HG03442 (cell line): ENCODE results near the gene LOXHD1.

Experiments used
- ATAC-seq: cut with Tn5 transposase; IDR thresholded peaks from one replicate; pipeline ENCODE4 v1.9.1; 2021; ENCODE audit warnings: mild to moderate bottlenecking, moderate library complexity; ENCODE audit not compliant: unreplicated experiment

The LOXHD1 gene

DNA sequence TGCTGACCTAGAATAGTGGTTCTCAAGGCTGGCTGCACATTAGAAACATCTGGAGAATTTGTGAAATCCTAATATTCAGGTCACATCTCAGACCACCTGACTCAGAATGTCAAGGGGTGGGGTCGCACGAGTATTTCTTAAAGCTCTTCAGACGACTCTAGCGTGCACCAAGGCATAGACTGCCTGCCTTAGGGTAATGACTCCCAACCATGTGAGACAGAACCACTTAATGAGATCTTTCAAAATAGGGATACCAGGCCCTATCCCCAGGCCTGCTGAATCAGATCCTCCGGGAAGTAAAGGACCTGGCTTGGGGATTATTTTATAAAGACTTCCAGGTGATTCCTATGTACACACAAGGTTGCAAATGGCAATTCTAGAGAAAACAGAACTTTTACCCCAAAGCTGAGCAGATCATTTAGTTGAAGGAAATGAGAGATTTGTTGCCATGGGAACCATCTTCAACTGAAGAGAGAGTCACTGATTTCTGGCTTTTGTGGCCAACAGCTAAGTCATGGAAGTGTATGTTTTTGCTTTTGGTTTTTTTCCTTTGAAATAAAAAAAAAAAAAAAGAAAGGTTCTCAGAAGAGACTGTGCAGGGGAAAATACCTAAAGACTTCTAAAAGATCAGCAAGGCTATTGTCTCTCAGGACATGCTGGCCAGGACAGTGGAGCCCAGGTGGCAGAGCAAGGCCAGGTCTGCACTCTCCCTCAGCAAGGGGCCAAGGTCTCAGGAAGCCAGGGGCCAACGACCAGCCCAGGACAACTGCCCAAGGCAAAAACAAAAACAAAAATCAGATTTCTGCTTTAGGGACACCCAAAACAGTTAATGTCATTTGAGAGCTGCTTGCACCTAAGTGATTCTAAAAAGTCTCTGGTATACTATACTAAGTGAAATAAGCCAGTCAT, 15.3 kb upstream of the LOXHD1 start:
- ATAC-seq = no peak

GRCh38 chr18:46668694-46669093, 11.7 kb upstream of the LOXHD1 start:
- ATAC-seq = no peak

DNA sequence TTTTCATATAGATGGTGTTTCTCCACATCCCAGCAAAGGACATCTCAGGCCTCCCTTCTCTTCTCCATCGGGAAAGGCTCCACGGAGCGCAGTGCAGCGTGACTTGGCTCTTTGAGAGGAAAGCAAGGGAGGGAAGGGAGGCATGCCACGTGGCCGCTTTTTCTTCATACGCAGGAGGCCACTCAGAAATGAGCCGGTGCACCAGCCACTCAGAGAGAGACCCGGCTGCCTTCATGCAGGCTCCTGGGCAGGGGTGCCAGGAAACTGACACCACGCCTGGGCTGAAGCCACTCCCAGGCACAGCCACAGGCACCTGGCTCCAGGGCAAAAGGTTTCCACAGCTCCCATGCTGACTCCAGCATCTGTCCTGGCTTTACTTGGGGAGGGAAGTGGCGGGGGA, 11.1 kb upstream of the LOXHD1 start:
- no peak for ATAC-seq

DNA sequence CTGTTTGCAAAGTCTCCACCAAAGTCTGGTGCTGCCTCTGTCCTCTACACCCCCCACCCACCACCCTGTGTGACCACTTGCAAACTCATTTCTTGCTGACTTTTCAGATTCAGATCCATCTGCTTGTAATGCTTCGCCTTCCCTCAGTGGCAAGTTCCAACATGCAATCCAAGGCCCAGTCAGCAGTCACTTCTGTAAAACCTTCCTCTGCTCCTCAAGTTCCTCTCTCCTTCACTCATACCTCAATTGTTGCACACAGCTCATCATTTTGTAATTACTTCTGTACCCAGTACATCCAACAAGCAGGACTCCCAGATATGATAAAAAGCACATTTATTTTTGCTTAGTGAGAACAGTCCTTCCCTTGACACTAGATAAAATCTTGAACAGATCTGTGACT, 6.5 kb upstream of the LOXHD1 start:
- no peak for ATAC-seq

DNA sequence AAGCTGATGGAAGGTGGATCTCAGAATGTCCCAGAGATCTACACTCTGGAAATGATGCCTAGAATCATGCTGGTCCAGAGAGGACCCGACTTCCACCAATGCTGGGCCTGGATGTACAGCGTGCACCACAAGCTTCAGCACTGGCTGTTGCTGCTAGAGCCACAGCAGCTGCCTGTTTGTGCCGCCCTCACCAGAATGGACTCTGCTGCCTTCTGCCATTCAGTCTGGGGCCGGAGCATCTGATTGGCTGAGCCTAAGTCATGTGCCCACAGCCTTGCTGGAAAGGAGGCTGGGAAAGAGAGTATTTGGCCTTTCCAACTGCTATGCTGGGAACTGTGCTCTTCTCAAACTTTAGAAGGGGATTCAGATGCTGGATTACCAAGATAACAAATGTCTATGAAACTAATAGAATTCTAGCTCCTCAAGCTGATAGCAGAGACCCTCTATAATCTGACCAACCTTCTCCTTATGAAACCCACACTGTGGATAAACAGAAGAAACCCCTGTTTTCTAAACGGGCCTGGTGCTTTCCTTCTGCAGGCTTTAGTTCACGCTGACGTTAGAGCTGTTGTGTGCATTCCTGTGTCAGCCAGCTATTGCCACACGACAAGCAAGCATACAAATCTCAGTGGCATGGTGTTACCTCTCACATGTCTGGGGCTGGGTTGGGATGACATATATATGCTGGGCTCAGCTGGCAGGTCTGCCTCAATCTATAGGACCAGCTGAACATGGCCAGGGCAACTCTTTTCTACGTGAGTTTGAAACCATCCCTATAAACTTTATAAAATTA, 4.1 kb upstream of the LOXHD1 start:
- no peak for ATAC-seq

DNA sequence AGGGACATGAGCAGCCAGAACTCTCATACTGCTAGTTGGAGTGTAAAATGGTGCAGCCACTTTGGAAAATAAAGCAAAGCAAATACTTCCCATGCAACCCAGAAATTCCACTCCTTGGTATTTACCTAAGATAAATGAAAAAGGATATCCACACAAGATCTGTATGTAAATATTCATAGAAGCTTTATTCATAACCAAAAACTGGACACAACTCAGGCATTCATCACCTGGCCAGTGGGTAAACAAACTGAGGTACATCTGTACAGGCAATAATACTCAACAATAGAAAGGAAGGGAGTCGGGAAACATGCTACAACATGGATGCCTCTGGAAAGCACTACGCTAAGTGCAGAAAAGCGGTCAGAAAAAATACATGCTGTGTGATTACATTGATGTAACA, 2.5 kb upstream of the LOXHD1 start:
- no peak for ATAC-seq

DNA sequence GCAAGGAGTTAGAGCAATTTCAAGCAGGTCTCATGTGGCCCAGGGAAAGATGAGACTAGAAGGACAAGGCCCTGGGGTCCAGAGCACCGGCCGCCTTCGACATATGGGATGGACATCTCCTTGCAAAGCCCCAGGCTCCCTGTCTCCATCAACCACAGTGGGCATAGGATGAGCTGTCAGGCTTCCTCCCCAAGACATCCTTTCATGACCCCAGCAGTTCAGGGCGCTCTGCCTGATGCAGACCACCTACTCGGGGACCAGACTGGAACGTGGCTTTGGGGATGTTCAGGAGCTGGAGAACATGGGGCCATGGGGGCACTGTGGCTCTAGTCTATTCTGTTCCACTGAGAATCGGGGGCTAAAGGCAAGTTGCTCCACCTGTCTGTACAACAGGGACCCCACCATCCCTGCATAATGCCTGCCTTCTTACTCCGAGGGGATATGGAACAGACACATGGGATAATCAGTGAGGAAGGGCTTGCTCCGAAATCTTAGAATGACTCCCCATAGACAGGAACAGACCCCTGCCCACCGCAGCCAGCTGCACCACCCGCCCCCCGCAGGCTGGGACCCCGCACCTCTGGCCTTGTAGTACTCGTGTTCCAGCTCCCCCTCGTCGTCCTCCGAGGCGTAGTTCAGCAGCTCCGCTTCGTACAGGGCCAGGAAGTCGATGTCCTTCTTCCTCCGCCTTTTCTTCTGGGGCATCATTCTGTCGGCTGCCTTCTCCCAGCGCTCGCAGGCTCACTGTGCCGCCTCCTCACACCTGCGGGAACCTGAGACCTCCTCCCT, 500 bp downstream of the LOXHD1 start:
- no peak for ATAC-seq

DNA sequence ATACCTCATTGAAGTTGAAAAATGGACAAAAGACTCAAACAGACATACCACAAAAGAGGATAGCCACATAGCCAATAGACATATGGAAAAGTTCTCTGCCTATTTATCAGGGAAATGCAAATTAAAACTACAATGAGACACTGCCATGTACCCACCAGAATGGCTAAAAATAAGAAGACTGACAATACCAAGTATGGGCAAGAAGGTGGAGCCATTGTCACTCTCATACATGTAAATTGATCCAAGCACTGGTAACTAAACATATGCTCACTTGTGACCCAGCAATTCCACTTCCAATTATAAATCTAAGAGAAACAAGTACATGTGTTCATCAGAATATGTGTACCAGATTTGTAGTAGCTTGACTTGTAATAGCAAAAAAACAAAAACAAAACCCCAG, 4.6 kb downstream of the LOXHD1 start:
- ATAC-seq = no peak

DNA sequence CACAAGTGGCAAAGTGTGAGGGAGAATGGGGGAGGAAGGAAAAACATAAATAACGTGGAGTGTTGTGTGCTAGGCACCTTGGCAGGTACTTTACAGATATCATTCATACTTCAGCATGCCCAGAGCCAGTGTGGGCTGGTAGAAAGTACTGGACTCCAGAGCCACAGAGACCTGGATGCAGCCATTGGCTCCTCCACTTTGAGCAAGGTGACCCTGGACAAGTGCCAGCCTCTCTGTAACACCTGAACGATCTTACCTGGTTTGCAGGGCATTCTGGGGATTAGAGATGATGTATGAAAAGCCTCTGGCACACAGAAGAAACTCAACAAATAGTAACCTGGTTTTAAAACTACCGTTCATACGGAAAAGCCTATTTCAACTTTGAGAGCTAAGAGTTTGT, 6.3 kb downstream of the LOXHD1 start:
- ATAC-seq = no peak

- ATAC-seq = no peak
Observed at GRCh38 chr18:46649071-46649862, 7.8 kb downstream of the LOXHD1 start.

- no peak for ATAC-seq
Observed at GRCh38 chr18:46646468-46646867, 10.6 kb downstream of the LOXHD1 start.

DNA sequence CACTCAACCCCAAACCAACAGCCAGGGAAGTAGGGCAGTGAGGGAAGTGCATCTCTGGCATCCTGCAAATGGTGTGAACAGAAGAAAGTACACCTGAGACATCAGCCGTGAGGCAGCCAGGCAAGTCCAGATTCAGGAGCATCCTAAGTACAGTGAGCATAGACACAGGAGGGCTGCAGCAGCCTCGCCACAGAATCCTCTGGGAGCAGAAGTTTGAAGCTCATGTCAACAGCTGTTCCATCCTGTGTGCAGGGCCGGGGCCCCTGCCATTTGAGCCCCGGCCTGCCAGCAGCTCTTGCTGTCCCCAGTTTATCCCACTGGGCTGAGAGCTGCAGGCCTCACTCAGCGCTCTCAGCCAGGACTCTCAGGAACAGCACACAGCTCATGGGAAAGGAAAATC, 14.5 kb downstream of the LOXHD1 start:
- ATAC-seq = no peak

DNA sequence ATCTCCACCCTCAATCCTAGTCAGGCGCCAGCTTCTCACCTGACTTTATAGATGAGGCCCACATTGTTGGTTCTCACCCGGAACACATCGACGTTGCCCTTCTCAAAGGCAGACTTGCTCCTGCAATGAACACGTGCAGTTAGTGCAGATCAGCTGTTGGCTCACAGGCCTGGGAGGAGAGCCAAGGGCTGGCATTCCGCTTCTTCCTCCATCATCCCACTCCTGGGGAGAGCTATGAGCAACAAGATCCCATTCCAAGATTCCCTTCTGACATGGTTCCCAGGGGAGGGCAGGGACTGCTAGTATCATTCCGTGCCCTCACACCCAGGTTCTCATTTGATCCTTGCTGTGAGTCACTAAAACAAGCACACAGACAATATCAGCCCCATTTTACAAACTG, 15.1 kb downstream of the LOXHD1 start:
- no peak for ATAC-seq

- ATAC-seq = no peak
Observed at GRCh38 chr18:46639386-46639785, 17.6 kb downstream of the LOXHD1 start.

DNA sequence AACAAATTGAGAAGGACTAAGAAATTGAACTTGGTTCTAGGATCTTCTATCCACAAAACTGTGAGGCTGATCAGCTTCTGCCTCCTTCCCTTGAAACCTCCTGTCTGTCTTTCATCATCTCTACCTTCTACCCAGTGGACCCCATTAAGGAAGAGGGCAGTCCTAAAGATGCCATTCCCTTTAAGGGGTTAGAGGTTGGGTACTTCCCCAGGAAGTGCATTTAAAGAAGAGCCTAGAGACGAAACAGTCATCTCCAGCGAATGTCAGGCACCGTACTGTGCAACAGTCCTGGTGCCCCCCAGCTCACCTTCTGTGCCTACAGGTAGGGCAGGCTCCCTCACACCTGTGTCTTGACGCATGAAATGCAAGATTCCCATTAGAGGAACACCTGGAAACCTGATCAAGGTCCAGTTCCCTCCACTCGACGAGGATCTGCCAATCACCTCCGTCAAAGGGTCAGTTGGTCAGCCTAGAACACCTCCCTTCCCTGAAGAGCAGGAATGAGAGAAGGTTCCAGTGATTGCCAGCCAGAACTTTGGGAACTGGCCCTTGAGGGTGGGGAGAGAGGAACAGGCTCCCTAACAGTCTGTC, 20.9 kb downstream of the LOXHD1 start:
- ATAC-seq = no peak

GRCh38 chr18:46632401-46633071, 24.5 kb downstream of the LOXHD1 start:
- ATAC-seq = no peak

- no peak for ATAC-seq
Observed at GRCh38 chr18:46630991-46631390, 26.0 kb downstream of the LOXHD1 start.

DNA sequence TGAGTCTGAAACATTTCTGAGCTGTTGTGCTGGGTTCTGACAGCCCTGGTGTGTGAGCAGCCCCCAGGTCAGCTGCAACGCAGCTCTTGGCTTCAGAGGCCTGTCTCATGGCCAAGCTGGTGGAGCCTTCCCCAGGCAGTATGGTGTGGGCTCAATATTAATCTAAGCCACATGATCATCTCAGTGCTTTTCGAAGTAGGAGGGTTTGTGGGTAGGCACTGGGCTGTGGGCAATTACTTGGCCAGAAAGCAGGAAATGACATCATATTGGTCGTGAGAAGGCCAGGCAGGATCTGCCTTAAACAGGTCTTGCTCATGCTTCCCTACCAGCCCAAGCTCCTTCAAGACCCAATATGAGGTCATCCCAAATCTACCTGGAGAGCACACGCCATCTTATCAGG, 26.9 kb downstream of the LOXHD1 start:
- no peak for ATAC-seq

- ATAC-seq = no peak
Observed at GRCh38 chr18:46629361-46629760, 27.7 kb downstream of the LOXHD1 start.

DNA sequence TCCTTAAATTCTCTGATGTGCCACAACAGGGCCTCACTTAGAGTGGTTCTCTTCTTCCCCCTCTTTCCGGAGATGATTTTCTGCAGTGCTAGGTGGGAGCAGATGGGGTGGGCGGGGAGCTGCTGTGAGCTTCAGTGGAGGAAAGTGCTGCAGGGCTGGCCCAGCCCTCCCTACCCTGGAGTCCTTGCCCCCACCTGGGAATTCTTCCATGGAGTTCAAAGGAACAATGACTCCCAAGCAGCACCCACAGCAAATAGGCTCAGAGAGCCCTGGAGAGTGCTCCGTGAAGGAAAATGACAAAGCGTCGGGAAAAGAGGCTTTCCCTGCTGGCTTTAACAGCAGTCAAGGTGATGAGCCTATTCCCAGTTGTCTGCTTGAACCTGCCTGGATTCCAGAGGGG, 28.8 kb downstream of the LOXHD1 start:
- ATAC-seq = no peak
